ENCODE data around the gene NOC4L.

GRCh38 chr12:132176920-132177551 lies 32.8 kb downstream of the NOC4L start:
- TF ChIP-seq, protein P1, sequence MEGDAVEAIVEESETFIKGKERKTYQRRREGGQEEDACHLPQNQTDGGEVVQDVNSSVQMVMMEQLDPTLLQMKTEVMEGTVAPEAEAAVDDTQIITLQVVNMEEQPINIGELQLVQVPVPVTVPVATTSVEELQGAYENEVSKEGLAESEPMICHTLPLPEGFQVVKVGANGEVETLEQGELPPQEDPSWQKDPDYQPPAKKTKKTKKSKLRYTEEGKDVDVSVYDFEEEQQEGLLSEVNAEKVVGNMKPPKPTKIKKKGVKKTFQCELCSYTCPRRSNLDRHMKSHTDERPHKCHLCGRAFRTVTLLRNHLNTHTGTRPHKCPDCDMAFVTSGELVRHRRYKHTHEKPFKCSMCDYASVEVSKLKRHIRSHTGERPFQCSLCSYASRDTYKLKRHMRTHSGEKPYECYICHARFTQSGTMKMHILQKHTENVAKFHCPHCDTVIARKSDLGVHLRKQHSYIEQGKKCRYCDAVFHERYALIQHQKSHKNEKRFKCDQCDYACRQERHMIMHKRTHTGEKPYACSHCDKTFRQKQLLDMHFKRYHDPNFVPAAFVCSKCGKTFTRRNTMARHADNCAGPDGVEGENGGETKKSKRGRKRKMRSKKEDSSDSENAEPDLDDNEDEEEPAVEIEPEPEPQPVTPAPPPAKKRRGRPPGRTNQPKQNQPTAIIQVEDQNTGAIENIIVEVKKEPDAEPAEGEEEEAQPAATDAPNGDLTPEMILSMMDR (IDR thresholded peaks at IDR 0.05), result no peak
- TF ChIP-seq, protein P2, sequence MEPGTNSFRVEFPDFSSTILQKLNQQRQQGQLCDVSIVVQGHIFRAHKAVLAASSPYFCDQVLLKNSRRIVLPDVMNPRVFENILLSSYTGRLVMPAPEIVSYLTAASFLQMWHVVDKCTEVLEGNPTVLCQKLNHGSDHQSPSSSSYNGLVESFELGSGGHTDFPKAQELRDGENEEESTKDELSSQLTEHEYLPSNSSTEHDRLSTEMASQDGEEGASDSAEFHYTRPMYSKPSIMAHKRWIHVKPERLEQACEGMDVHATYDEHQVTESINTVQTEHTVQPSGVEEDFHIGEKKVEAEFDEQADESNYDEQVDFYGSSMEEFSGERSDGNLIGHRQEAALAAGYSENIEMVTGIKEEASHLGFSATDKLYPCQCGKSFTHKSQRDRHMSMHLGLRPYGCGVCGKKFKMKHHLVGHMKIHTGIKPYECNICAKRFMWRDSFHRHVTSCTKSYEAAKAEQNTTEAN (CRISPR knock-in tag; IDR thresholded peaks at IDR 0.05), result no peak
- no peak for TF ChIP-seq CBFB (CRISPR knock-in tag; IDR thresholded peaks at IDR 0.05; ENCODE audit: low read depth)
- TF ChIP-seq ZSCAN18 (CRISPR knock-in tag; IDR thresholded peaks at IDR 0.05), result no peak
- TF ChIP-seq ZNF121 (CRISPR knock-in tag; IDR thresholded peaks at IDR 0.05), result no peak
- no peak for TF ChIP-seq HMGXB4 (CRISPR knock-in tag; IDR thresholded peaks at IDR 0.05)
- TF ChIP-seq, protein P3, sequence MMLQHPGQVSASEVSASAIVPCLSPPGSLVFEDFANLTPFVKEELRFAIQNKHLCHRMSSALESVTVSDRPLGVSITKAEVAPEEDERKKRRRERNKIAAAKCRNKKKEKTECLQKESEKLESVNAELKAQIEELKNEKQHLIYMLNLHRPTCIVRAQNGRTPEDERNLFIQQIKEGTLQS (CRISPR knock-in tag; conservative IDR thresholded peaks at IDR 0.05), result no peak
- TF ChIP-seq ZNF416 (CRISPR knock-in tag; IDR thresholded peaks at IDR 0.05), result no peak
